GM12892 (cell line): ENCODE results near the gene PTGER3.
"Not testable (repeated sequence)": the region's sequence is repeated elsewhere in the genome, so short reads cannot be mapped to it uniquely, and the experiment has no call there.

Experiments
- DNase-seq: peaks from one replicate; pipeline ENCODE4 v3.0.0; 2011; ENCODE audit not compliant: insufficient read length
- FAIRE-seq: peaks from 2 replicates; lab custom pipeline; 2011; peaks lifted over from hg19 to GRCh38; lab: Jason Lieb, UNC
- POLR2A ChIP-seq: IDR thresholded peaks from 2 replicates; pipeline ENCODE4 v1.6.1; 2011; ENCODE audit warnings: low read depth, low read length, control low read depth
- POLR2AphosphoS5 ChIP-seq: IDR thresholded peaks from 2 replicates; pipeline ENCODE4 v1.6.1; 2011; ENCODE audit warnings: low read depth, low read length, control low read depth
- TAF1 ChIP-seq: IDR thresholded peaks from 2 replicates; pipeline ENCODE4 v1.6.1; 2011; ENCODE audit warnings: low read depth, mild to moderate bottlenecking, control low read depth, low read length, borderline replicate concordance

The PTGER3 gene

GRCh38 chr1:70992521-70992920 lies 55.1 kb downstream of the PTGER3 start:
- no peak for FAIRE-seq
- no peak for DNase-seq
- TF ChIP-seq POLR2AphosphoS5 (no peak), POLR2A (no peak), TAF1 (no peak)

- TF ChIP-seq POLR2A (no peak), POLR2AphosphoS5 (no peak)
- FAIRE-seq: no peak
- no peak for DNase-seq
Measured at GRCh38 chr1:70990469-70991253, 57.0 kb downstream of the PTGER3 start.

- no peak for DNase-seq
- FAIRE-seq: no peak
- TF ChIP-seq POLR2A (no peak), POLR2AphosphoS5 (no peak), TAF1 (no peak)
Measured at GRCh38 chr1:70987497-70987896, 60.1 kb downstream of the PTGER3 start.

- FAIRE-seq: not testable (repeated sequence)
Measured at GRCh38 chr1:70985776-70986225, 61.8 kb downstream of the PTGER3 start.

GRCh38 chr1:70985278-70985677 lies 62.3 kb downstream of the PTGER3 start:
- not testable (repeated sequence) for FAIRE-seq, DNase-seq

More at GRCh38 chr1:70985776-70986225, 61.8 kb downstream of the PTGER3 start:
- not testable (repeated sequence) for DNase-seq

GRCh38 chr1:70980361-70980760 lies 67.3 kb downstream of the PTGER3 start:
- DNase-seq: no peak
- no peak for FAIRE-seq
- TF ChIP-seq TAF1 (no peak), POLR2AphosphoS5 (no peak), POLR2A (no peak)

GRCh38 chr1:70979881-70980280 lies 67.7 kb downstream of the PTGER3 start:
- no peak for TF ChIP-seq POLR2AphosphoS5
- no peak for TF ChIP-seq POLR2A
- no peak for TF ChIP-seq TAF1
- DNase-seq (no peak), FAIRE-seq (no peak)

DNA sequence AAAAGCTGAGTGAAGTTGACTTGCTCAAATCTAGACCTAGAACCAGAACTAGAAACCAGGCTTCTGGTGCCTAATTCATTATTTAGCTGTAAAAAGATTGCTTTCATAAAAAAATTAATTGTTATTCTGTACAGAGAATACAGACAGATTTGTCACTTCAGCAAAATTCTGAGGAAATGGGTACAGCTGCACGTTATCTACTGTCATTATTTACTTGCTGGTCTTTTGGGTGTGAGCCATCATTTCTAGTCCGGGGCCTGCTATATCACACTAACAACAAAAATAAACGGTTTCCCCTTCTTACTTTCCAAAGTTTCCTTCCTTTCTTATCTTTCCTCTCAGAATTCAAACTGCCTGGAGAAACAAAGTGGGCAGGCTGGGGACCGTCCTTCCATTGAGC lies 68.3 kb downstream of the PTGER3 start:
- DNase-seq (no peak), FAIRE-seq (no peak)
- TF ChIP-seq POLR2A (no peak), TAF1 (no peak), POLR2AphosphoS5 (no peak)

- DNase-seq: no peak
- TF ChIP-seq POLR2AphosphoS5 (no peak), POLR2A (no peak), TAF1 (no peak)
- no peak for FAIRE-seq
Measured at GRCh38 chr1:70978623-70979022, 69.0 kb downstream of the PTGER3 start.

- FAIRE-seq (no peak), DNase-seq (no peak)
- no peak for TF ChIP-seq TAF1
Measured at GRCh38 chr1:70977575-70977974, 70.0 kb downstream of the PTGER3 start.

DNA sequence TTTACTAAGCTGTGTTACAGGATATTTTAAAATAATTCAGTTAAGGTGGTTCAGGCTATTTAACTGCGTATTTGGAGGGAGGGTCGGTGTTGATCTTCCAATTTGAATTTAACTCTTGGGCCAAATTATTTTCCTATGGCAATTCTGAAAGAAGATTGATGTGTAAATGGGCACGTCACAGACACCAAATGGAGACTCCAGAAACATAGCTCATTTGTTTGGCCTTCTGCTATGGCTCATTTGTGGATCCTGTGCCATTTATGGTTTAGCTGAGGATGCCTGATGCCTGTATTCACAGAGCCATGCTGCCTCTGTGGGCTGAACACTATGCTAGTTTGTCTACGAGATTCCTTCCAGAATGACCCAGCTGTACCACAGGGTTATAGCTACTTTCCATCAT lies 70.6 kb downstream of the PTGER3 start:
- FAIRE-seq (no peak), DNase-seq (no peak)
- TF ChIP-seq POLR2A (no peak), TAF1 (no peak), POLR2AphosphoS5 (no peak)

GRCh38 chr1:70973754-70974153 lies 73.9 kb downstream of the PTGER3 start:
- TF ChIP-seq POLR2AphosphoS5 (no peak), TAF1 (no peak), POLR2A (no peak)
- DNase-seq (no peak), FAIRE-seq (no peak)

DNA sequence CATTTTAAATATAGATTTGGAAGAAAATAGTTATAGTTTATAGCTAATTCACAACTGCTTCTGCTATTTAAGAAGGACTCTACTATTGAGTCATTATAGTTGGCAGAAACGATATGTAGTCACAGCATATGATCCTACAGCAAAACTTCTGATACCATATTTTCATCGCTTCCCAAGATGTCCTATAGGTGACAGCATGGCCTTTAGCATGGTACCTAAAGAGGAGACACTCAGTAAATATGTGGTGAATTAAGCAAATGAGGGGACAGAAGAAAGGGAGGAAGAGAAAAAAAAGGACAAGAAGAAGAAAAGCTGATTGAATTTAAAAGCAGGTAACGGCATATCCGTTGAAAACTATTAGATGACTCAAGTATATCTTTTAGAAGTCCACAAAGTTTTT lies 77.2 kb downstream of the PTGER3 start:
- no peak for DNase-seq
- TF ChIP-seq POLR2AphosphoS5 (no peak), TAF1 (no peak), POLR2A (no peak)
- no peak for FAIRE-seq
